Transverse colon (tissue), 3 donors: ENCODE measurements around the gene PDE4DIP.
"Not testable (repeated sequence)": the region's sequence is repeated elsewhere in the genome, so short reads cannot be mapped to it uniquely, and the experiment has no call there.

Experiments
- CTCF ChIP-seq, 5 experiments: fragments of 200-600 bp in 3 of 5; fragments of 450-650 bp in 2 of 5; sonication (generic) in 3 of 5; IDR thresholded peaks; 1 replicate in 2 of 5; 2 replicates in 3 of 5; pipeline ENCODE4 v1.5.1; 2016 to 2017; ENCODE audit warnings: antibody characterized with exemption in 5 of 5, inconsistent platforms in 3 of 5, mild to moderate bottlenecking in 2 of 5, moderate library complexity in 1 of 5
- POLR2A ChIP-seq: fragments of 450-650 bp; IDR thresholded peaks from one replicate; pipeline ENCODE4 v1.6.1; 2016; ENCODE audit warnings: antibody characterized with exemption, mild to moderate bottlenecking, moderate library complexity

- not testable (repeated sequence) for TF ChIP-seq POLR2A; CTCF (IDR thresholded peaks at IDR 0.05)
Measured at GRCh38 chr1:148929253-148929652, 85.0 kb downstream of the PDE4DIP start.
